AG04449 (cell line): ENCODE data around the gene GGA2.
"Not testable (repeated sequence)": the region's sequence is repeated elsewhere in the genome, so short reads cannot be mapped to it uniquely, and the experiment has no call there.

ENCODE experiments used
- CTCF ChIA-PET: fragments of 350-600 bp; formaldehyde crosslinking; extraction: SDS; loops from one replicate; lab custom pipeline; 2021; ENCODE audit warnings: antibody characterized with exemption; lab: Yijun Ruan, JAX
- POLR2A ChIA-PET: fragments of 400-600, 350-600 bp; formaldehyde crosslinking; extraction: SDS; loops from one replicate; lab custom pipeline; 2020; ENCODE audit warnings: antibody characterized with exemption, inconsistent platforms; lab: Yijun Ruan, JAX
- DNase-seq: peaks from one replicate; pipeline ENCODE4 v3.0.0-alpha.2; 2010; ENCODE audit warnings: low read depth, low spot score
- H3K4me3 ChIP-seq: 2 replicates; pipeline ENCODE4 v1.5.1; 2011; ENCODE audit warnings: low read depth, mild to moderate bottlenecking, control low read depth, low read length
- TF ChIP-seq, protein P1 (sequence below): IDR thresholded peaks from one replicate; pipeline ENCODE4 v1.5.1; 2011; ENCODE audit warnings: mild to moderate bottlenecking, moderate library complexity, low read length, control low read depth, inconsistent platforms; ENCODE audit not compliant: insufficient read depth; ENCODE audit errors: missing control alignments

The GGA2 gene

DNA sequence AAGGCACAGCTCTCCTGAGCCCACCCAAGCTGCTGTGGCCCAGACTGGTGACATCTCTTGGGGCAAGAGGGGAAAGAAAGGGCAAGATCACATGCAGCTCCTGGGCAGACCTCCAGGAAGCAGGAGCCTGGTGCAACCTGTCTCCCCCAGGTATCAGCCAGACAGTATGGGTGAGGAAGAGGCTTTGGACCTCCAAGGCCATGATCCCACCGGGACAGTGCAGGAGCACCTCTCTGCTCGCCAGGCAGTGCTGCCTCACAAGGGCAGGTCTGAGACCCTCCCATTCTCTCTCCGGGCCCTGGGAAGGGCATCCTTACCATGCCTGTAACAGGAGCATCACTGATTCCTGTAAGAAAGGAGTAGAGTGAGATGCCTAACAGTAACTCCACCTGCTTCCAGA, 31.7 kb downstream of the GGA2 start:
- DNase-seq = no peak
- no peak overlapping the region for H3K4me3 ChIP-seq
- CTCF ChIA-PET = no interaction called here
- POLR2A ChIA-PET = no interaction called here
- TF ChIP-seq, protein P1, sequence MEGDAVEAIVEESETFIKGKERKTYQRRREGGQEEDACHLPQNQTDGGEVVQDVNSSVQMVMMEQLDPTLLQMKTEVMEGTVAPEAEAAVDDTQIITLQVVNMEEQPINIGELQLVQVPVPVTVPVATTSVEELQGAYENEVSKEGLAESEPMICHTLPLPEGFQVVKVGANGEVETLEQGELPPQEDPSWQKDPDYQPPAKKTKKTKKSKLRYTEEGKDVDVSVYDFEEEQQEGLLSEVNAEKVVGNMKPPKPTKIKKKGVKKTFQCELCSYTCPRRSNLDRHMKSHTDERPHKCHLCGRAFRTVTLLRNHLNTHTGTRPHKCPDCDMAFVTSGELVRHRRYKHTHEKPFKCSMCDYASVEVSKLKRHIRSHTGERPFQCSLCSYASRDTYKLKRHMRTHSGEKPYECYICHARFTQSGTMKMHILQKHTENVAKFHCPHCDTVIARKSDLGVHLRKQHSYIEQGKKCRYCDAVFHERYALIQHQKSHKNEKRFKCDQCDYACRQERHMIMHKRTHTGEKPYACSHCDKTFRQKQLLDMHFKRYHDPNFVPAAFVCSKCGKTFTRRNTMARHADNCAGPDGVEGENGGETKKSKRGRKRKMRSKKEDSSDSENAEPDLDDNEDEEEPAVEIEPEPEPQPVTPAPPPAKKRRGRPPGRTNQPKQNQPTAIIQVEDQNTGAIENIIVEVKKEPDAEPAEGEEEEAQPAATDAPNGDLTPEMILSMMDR = no peak

GRCh38 chr16:23476289-23476688, 34.0 kb downstream of the GGA2 start:
- DNase-seq = no peak
- POLR2A ChIA-PET = no interaction called here
- TF ChIP-seq, protein P1 = no peak
- no peak overlapping the region for H3K4me3 ChIP-seq
- CTCF ChIA-PET = interaction anchor here (0.6 to 1.4 kb wide), 2 partner anchors 42 to 43 kb away, joined by 3 read pairs; no protein-coding TSS in a partner anchor

DNA sequence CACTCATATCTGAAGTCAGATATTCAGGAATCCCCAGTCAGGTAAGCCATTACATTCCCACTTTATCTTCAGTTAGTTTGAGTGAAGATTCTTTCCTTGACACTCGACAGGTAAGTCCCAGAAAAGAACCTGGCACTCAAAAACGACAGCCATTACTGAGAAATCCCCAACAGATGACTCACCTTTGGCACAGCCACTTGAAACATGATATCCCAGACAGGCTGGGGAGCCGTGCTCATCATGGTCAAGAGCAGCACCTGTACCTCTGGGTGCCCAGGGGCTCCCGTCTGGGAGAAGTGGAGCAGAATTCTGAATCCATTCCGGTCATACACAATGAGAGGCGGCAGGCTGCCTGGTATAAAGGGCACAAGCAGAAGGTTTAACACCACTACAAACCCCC, 40.5 kb downstream of the GGA2 start:
- ChIA-PET CTCF (no interaction called here), POLR2A (no interaction called here)
- H3K4me3 ChIP-seq = no peak overlapping the region
- TF ChIP-seq, protein P1 = no peak
- no peak for DNase-seq

DNA sequence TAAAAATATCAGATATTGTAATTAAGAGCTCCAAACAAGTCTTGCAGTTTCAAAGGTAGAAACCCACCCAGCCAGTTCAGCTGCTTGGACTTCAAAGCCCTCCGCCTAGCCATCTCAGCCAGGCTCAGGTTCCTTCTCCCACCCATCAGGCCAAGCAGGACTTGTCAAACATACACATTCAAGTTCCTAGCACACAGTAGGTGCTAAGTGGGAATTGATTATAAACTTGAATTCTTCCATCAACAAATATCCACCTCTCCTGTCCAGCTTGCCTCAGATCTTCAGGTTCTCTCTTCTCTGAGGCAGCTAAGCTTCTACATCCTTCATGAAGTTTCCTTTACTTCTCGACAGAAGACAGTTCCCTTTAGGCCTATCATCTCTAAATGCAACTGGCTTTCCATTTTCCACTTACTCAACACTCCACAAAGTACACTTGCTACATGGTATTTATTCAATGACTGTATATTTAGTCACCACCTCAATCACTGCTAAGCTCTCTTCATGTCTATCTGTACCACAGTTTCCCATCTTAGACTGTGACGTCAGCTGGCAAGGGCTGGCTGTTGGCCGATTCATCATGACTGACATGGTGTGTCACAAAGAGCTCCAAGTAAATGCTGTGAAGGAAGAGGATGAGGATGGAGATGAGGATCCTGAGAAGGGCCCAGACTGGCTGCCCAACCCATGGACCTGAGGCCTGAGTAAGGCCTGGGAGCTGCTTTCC, 44.0 kb downstream of the GGA2 start:
- H3K4me3 ChIP-seq = no peak overlapping the region
- TF ChIP-seq, protein P1 = no peak
- peak; percentile 57 for DNase-seq
- CTCF ChIA-PET = interaction anchor here (0.8 to 4.5 kb wide), 3 partner anchors 9 to 31 kb away, joined by 3 to 27 read pairs (median 3); no protein-coding TSS in a partner anchor
- POLR2A ChIA-PET = interaction anchor here (1.2 kb wide), 1 partner anchor 14 kb away, joined by 5 read pairs; the partner anchor contains the start of gene COG7

DNA sequence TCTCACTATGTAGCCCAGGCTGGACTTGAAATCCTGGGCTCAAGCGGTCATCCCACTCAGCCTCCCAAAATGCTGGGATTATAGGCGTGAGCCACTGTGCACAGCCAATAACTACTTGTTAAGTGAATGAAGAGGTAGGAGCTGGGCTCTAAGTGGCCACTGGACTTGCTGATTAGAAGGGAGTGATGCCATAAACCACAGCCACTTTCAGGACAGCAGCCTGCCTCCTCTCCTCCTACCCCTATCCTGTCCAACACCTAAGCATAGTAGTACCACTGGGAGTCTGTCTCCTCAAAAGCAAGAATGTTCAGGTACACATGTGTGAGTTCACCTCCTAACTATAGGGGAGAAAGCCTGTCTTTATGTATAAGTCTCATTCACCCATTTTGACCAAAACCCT, 45.1 kb downstream of the GGA2 start:
- POLR2A ChIA-PET = no interaction called here

DNA sequence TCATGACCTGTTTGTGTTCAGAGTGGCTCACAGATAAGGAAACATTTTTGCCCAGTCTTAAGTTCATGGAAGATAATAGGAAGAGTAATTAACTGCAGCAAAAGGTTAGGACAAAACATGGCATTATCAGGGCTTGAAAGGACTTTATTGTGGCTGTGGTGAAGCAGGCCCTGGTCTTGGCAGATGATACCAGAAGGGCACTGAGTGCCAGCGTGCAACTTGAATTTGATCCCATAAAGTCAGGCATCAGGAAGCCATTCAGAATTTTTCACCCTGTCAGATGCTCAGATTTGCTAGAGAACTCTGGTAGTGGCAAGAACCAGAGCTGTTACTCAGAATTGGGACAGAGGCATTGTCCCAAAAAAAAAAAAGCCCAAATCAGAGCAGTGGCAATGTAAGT, 46.1 kb downstream of the GGA2 start:
- no peak for DNase-seq
- TF ChIP-seq, protein P1 = no peak
- H3K4me3 ChIP-seq = no peak overlapping the region
- CTCF ChIA-PET = interaction anchor here (1.1 to 1.5 kb wide), 2 partner anchors 29 to 132 kb away, joined by 3 to 4 read pairs; no protein-coding TSS in a partner anchor
- POLR2A ChIA-PET = no interaction called here

More for the DNA sequence above, 45.1 kb downstream of the GGA2 start:
- CTCF ChIA-PET = interaction anchor here (4.5 kb wide), 1 partner anchor 30 kb away, joined by 27 read pairs; no protein-coding TSS in a partner anchor
- DNase-seq = no peak
- H3K4me3 ChIP-seq = no peak overlapping the region
- TF ChIP-seq, protein P1 = no peak

DNA sequence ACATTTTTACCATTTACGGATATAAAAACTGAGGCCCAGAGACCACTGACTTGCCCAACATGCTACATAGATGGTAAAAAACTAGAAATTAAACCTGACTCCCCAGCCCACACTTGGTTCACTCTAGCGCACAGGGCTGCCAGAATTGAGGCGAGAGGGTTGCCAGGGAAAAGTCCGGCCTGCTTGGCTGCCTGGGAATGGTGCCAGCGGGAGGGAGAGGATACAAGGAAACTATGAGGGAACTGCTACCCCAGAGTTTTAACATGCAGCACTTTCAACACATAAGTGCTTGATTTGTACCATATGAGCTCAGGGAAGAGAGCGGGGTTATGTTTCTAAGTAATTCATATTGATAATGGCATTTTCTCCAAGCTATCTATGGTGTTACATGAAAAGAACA, 47.3 kb downstream of the GGA2 start:
- POLR2A ChIA-PET, H3K4me3 ChIP-seq: not testable (repeated sequence)
- CTCF ChIA-PET = interaction anchor here (0.7 to 1.5 kb wide), 3 partner anchors 27 to 134 kb away, joined by 3 to 4 read pairs (median 3); no protein-coding TSS in a partner anchor
- peak; percentile 38 for DNase-seq
